Right renal pelvis (tissue), 4 donors: ENCODE measurements around the gene BLZF1. TPM values are rescaled to one million over a fixed set of nuclear protein-coding genes. Genes with fewer than 3 reads are reported as not detected.
"Not testable (repeated sequence)": the region's sequence is repeated elsewhere in the genome, so short reads cannot be mapped to it uniquely, and the experiment has no call there.

Source experiments
- DNase-seq, 4 donors: peaks; one replicate each; pipeline ENCODE4 v3.0.0-alpha.2; 2013; ENCODE audit warnings: low read depth in 4 of 4, low spot score in 3 of 4, missing footprints in 1 of 4
- polyA plus RNA-seq, 4 donors: library from polyadenylated mRNA; unstranded; fragments of 120-200 nt; gene quantifications; one replicate each; pipeline ENCODE4 v1.2.1, GENCODE V29; 2013; ENCODE audit not compliant: insufficient read length in 4 of 4

Gene BLZF1
- polyA plus RNA-seq, 4 donors: 27.0 to 33.6 (median 30.2) TPM

DNA sequence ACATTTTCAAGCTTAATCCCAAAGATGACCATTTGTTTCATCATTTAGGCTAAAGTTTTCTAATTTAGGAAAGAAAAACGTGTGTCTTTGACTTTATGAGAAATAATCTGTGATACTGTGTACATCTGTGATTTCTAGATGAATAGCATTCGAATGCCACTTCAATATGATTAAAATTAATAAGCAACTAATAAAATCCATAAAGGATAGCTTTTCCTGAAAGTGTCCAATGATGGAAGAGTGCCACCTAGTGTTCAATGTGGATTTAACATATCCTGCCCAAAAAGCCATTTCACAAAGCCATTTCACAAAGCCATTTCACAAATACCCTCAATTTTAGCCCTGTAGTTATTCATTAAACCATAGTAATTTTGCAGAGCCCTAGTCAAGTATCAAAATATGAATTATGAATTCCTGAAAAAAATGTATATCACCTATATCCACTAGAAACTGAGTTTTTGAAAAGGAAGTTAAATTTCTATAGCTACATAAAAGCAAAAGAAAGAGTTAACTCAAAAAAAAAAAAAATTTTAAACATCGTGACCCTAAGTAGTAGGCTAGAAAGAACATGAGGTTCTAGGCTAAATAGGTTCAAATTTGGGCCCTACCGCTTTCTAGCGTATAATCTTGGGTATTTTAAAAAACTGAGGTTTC is 19.5 kb upstream of the BLZF1 start:
- peak in 2 of 4 donors; percentile 39 for DNase-seq

DNA sequence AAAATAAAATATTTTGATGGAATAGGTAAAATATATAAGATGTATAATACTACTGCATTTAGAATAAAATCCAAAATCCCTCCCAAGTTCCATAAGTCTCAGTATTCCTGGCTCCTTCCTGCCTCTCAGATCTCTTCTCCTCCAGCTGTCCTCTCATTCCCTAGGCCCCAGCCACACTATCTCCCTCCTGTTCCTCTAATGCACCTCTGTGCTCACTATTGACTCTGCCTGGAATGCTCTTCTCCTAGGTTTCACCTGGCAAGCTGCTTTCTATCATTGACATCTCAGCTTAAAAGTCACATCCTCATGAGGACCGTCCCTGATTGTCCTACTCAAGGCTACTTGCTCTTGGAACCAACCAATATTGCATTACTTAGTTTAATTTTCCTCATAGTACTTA is 7.6 kb upstream of the BLZF1 start:
- no peak for DNase-seq

DNA sequence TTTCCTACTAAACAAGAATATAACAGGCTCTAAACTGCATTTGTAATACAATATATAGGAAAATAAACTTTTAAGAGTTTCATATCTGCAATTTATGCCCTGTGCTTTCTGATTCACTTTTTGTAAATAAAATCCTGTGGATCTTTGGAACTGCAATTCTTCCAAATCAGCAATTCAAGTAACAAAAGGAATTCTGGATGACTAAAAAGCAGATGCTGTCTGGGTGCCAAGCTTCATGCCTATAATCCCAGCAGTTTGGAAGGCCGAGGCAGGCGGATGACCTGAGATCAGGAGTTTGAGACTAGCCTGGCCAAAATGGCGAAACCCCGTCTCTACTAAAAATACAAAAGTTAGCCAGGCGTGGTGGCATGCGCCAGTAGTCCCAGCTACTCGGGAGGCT is 6.7 kb upstream of the BLZF1 start:
- DNase-seq: no peak

DNA sequence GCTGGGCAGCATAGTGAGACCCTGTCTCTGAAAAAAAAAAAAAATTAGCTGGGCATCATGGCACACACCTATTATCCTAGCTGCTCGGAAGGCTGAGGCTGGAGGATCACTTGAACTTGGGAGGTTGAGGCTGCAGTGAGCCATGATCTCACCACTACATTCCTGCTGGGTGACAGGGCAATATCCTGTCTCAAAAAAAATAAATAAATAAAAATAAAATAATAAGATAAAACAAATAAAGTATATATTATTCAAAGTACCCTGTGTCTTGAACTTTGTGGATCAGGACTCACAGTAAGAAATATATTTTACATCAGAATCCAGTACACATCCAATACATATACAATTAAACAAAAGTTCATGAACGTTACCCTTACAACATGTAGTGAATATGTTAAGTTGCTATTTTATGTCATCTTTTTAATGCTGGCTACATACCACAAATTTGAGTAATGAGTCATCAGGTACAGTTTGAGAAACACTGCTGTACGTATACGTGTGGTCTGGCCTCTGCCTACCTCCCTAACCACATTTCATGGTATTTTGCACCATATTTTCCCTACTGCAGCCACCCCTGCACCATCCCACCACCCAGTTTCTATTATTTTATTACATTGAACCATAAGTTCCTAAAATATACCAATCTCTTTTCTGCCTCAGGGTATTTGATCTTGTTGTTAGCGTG is 4.8 kb upstream of the BLZF1 start:
- DNase-seq: no peak

DNA sequence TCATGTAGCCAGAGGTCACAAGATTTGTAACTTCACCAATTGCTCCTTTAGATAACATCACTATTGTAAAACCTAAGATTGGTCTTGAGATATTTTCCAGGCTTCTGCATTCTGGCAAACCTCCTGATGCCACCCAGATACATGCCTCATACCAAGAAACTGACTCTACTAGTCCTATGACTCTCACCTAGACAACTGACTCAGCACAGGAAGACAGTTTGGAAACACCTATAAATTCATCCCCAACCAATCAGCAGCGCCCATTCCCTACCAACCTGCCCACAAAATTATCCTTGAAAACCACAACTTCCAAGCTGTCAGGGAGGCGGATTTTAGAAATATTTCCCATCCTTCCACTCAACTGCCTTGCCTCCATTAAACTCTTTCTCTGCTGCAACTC is 3.0 kb upstream of the BLZF1 start:
- no peak for DNase-seq

DNA sequence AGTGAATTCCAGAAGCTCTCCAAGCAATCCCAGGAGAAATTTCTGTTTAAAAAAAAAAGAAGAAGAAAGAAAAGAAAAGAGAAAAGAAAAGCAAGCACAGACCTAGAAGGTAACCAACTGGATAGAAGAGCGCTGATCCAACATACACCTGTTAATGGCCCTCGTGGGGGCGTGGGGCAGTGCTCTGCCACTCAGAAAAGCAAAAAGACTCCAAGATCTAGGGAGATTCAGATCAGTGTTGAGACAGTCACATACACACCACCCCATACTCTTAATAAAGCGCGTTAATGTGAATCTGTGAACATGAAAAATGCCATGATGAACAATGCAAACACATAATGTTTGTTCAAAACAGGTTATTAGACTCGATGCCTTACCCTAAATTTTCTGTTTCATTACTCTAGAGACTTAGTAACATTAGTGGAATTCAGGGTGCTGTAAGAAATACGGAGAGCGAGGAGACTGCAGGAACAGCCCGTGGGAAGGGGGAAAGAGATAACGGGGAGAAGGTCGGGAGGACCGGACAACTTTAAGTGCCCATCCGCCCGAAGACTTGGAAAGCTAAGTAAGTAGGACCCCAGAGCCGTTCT is 804 bp upstream of the BLZF1 start:
- DNase-seq: peak in 1 of 4 donors; percentile 16

DNA sequence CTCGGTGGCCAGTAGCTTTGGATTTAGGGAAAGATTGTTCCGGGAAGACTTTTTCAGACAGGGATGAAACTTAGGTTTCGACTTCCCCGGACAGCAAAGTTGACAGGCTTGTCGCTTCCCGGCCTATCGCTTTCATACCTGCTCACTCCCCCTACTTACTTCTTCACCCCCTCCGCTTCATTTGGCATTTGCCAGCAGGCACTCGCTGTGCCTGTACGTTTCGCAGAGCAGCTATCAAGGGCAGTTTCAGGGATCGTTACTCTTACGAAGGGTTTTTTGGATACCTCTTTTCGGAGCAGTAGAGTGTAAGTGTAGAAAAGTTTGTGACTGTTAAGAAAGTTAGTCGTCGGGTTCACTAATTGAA is 393 bp downstream of the BLZF1 start:
- DNase-seq: no peak

DNA sequence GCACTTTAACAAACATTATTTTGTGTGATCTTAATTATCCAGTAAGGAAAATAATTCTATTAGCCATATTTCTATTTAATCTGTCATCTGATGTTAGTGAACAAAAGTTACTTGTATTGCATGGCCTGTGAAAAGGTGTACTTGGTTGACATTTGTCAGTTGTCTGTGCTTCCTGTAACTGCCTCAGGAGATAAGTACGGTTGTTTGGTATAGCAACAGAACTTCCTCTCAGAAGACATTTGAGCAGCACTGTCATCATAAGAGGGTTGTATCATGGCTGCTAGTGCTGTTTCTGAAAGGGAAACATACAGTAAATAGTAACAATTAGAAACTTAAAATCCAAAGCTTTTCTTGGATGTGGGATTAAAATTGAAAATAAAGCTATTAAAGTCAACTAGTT is 3.4 kb downstream of the BLZF1 start:
- DNase-seq: no peak

DNA sequence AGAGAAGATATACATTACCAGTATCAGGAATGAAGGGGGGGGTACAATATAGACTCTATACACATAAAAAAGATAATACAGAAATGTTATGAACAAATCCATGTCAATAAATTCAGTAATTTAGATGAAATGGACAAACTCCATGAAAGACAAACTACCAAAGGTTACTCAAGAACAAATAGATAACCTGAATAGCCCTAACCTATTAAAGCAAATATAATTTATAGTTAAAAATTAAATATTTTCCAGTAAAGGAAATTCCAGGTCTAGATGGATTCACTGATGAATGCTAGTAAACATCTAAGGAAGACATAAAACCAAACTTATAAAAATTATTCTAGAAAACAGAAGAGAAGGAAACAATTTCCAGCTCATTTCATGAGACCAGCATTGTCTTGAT is 13.2 kb downstream of the BLZF1 start:
- no peak for DNase-seq

DNA sequence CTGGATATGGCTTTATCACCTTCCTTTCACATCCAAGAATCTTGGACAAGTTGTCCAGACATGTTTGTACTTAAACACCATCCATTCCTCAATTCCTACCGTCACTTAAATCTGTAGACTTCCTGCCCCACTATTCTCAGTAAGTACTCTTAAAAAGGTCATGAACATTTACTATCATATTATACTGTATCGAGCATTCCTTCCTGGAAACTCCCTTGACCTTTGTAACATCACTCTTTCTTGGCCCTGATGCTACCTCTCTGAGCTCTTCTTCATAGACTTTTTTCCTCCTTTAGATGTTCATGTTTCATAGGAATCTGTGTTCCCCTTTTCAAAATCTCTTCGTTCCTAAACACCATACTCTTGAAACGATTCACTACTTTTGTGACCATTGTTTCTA is 15.5 kb downstream of the BLZF1 start:
- no peak for DNase-seq

DNA sequence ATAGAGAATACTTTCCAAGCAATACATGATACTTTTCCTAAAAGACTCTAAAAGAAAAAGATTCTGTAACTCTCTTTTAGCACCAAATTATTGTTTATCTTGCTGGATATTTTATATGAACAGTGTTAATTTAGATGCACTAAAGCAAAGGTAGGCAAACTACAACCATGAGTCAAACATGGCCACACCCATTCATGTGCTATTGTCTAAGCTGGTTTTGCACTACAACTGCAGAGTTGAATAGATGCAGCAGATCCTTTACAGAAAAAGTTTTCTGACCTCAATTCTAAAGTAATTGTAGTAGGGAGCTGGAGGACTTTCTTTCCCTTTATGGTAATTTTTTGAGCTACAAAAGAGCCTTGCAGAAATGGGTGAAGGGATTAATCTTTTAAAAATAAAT is 19.4 kb downstream of the BLZF1 start:
- no peak for DNase-seq

DNA sequence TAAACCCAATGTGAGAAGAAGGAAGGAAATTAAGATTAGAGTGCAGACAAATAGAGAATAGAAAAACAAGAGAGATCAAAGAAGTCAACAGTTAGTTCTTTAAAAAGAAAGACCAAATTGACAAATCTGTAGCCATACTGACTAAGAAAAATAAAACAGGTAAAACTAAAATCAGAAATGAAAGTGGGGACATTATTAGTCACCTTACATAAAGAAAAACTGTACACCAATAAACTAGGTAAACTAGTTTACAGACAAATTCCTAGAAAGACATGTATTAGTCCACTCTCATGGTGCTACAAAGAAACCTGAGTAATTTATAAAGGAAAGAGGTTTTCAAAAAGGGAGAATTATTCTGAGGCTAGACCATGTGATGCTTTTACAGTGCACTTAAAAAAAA is 22.3 kb downstream of the BLZF1 start:
- DNase-seq: no peak

DNA sequence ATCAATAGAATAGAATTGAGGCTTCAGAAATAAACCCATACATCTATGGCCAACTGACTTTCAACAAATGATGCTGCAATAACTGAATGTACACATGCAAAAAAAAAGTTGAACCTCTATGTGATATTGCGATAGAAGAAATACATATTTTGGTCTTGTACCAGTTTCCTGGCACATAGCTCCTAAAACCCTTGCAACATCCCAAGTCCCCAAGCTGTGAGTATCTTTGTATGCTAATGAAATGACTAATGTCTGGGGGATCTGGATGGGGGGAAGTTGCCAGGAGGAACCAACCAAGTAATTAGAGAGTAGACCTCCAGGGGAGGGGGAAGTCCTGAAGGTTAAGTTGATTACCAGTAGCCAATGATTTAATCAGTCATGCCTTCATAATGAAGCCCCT is 24.4 kb downstream of the BLZF1 start:
- DNase-seq: no peak

DNA sequence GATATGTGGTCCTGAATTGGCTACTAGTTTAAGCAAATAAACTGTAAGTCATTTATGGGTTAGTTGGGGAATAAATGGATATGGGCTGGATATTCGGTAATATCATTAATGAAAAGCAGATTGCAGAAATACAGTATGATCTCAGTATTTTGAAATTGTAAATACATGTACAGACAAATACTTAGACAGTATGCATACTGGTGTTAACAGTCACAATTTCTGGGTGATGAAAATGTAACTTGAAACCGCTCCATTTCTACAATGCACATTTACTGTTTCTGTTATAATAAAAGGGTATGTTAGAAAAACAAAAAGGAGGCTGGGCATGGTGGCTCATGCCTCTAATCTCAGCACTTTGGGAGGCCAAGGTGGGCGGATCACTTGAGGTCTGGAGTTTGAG is 28.0 kb downstream of the BLZF1 start:
- DNase-seq: no peak

DNA sequence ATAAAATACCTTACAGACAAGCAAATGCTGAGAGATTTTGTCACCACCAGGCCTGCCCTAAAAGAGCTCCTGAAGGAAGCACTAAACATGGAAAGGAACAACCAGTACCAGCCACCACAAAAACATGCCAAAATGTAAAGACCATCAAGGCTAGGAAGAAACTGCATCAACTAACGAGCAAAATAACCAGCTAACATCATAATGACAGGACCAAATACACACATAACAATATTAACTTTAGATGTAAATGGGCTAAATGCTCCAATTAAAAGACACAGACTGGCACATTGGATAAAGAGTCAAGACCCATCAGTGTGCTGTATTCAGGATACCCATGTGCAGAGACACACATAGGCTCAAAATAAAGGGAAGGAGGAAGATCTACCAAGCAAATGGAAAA is 34.6 kb downstream of the BLZF1 start:
- not testable (repeated sequence) for DNase-seq

DNA sequence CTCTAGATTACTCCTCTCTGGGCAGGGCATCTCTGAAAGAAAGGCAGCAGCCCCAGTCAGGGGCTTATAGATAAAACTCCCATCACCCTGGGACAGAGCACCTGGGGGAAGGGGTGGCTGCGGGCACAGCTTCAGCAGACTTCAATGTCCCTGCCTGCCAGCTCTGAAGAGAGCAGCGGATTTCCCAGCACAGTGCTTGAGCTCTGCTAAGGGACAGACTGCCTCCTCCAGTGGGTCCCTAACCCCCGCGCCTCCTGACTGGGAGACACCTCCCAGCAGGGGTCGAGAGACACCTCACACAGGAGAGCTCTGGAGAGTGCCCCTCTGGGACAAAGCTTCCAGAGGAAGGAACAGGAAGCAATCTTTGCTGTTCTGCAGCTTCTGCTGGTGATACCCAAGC is 40.3 kb downstream of the BLZF1 start:
- DNase-seq: not testable (repeated sequence)

DNA sequence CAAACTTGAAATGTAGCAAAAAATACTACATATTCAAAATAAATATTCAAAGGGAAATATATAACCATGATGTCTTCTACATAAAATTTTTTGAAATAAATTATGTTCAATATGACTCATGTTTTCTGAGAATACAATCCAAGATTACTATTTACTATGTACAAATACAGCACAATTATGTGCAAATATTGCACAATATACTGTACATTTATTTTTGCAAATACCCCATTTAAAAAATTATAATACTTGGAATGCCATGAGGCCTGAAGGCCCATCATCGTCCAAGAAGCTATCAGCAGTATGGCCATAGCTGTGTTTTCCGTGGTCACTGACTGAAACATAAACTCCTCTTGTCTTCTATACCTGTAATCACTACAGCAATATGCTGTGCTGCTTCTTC is 47.0 kb downstream of the BLZF1 start:
- DNase-seq: no peak

DNA sequence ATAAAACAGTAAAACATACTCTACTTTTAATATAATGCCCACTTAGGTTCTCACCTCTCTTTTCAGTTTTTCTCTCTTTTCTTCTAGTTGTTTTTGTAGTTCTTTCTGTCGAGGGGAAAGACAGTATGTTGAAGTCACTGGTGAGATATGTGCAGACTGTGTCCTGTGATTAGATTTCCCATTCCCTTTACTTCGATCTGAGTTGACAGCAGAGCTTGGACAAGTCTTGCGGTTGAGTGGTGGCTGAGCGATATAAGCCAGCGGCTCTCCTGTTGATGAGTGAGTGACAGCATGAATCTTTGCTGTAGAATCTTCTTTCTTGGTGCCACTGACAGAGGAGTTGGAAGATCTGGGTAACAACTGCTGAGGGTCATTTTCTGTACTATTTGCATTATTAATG is 53.3 kb downstream of the BLZF1 start:
- DNase-seq: no peak

DNA sequence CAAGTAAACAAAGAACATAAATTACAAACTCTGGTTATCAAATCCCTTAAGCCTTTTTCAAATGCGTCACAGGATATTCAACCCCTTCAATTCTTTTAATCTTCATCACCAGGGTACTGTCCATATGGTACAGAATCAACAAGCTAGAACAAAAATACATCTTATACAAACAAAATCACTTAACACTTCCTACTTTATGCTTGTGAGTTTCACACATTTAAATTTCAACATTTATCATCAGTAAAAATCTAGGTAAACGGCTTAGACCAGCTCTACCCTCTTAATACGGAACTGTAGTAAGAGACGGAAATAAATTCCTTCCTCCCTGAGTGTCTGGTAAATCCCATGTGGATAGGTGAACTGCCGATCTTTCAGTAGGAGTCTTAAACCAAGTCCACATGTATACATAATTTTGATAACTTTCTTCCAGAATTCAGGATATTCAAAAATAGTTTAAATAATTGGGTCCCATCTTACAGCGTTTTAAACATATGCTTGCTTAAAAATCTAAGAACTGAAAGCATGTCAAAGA is 58.2 kb downstream of the BLZF1 start:
- DNase-seq: no peak

DNA sequence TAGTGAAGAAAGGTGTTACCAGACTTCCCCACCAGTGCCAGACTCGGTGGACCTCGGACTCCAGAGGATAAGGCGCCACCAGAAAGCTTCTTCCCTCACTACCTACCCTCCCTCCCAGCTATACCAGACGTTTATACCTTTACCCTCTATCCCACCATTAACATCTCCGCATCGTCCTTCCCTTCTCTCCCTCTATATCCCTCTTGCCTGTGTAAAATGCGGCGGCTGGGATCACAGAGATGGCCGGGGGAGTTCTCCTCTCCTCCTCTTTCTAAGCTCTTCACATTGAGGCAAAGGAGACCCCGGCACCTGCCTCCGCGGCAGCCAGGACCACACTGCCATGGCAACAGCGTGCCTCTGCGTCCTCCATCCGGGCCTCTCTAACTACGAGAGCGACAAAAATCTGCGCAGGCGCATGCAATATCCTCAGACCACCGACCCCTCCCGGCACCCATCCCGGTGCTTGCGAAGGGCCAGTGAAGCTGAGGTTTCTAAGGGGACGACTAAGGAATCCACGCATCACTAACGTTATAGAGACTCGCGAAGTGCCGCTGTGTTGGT is 59.2 kb downstream of the BLZF1 start, which contains the start of gene CCDC181:
TSS of gene CCDC181 (minus strand) at position 394 of the 561 bp plus-strand sequence. CDS start 2,547 bp downstream, outside the sequence.
- DNase-seq: peak; percentile 63 to 73 (median 70)
